PC-3 (cell line): ENCODE results near the gene SNRNP70.
"Not testable (repeated sequence)": the region's sequence is repeated elsewhere in the genome, so short reads cannot be mapped to it uniquely, and the experiment has no call there.

Experiments
- CTCF ChIP-seq: fragments of 300-600 bp; sonication (generic); conservative IDR thresholded peaks from 2 replicates; pipeline ENCODE4 v1.5.1; 2017; ENCODE audit warnings: antibody characterized with exemption, low read depth, mild to moderate bottlenecking, low read length
- EZH2 ChIP-seq: fragments of 300-600 bp; sonication (generic); IDR thresholded peaks from one replicate; pipeline ENCODE4 v1.6.1; 2017; ENCODE audit warnings: antibody characterized with exemption, mild to moderate bottlenecking, low read length; ENCODE audit not compliant: unreplicated experiment
- EZH2phosphoT487 ChIP-seq: fragments of 300-600 bp; sonication (generic); IDR thresholded peaks from 2 replicates; pipeline ENCODE4 v1.6.1; 2018; ENCODE audit warnings: mild to moderate bottlenecking, antibody characterized with exemption, low read length, borderline replicate concordance

- not testable (repeated sequence) for TF ChIP-seq CTCF, EZH2, EZH2phosphoT487
Measured at GRCh38 chr19:49043548-49043947, 41.7 kb upstream of the SNRNP70 start, which contains the start of gene CGB5.
